Measurements from ENCODE around the gene JMJD1C.
"Not testable (repeated sequence)": the region's sequence is repeated elsewhere in the genome, so short reads cannot be mapped to it uniquely, and the experiment has no call there.

JMJD1C gene

DNA sequence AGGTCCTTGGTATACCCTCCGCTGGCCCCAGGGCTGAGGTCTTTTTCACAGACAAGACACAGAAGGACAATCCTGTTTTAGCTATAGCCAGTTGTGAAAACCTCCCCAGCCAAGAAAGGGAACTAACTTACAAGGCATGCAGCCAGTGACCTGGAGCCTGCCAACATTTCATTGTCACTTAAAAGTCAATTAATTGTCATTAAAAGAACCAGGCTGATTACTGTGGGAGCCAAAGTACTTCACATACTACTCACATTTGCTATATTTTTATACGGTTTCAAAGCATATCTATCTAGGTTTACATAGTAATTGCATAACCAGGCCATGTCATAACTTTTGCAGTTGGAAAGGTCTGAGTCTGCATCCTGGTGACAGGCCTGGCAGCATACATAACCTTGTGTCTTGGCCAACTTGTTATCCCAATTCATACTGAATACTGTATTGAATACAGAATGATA is 301.6 kb downstream of the JMJD1C start:
- DNase-seq (ENCODE audit: low spot score): no peak

DNA sequence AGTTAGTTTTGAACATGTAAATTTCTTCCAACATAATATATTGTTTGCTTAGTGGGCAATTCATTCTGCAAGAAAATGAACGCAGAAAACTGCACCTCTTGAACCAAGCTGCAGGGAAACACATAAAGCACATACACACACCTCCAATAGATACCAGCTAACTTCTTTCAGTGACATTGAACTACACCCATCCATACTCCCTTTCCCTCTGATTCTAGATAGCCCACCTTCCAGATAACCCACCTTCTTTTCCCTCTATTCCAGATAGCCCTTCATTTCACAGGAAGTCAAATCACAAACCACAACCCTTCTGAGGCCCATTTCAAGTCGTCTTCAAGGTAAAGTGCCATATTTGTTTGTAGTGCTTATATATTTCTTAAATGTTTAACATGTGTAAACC is 304.2 kb downstream of the JMJD1C start:
- DNase-seq (ENCODE audit: low spot score): no peak

DNA sequence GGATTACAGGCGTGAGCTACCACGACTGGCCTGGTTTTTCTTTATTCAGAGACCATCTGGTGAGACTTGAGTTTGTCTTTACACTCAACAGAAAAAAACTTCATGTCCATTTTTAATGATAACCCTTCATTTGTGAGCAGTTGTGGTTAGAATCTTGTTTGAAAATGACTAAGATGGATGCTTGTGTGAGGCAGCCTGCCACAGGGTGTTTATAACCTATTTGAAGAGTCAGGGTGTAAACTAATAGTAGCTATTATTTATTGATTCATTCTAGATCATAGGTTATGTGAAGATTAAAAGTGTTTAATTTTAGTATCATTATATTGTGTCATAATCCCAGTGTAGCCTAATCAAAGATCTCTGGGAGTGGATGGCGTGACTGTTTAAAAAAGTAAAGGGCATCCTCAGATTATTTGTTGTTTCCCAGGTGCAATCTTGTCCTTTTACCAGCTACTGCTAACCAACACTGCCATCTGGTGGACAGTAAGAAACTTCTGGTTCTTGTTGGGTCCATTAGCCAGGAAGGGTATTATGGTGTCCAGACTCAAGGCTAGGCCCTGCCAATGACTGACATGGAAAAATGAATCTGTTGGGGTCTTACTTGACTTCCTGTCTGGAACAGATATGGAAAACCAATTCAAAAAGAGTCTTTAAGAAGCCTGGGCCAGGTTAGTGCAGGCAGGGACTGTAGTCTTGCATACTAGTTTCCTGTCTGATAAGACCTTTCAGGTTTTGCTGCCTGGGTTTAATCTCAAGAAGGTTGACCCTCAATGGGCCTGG is 307.7 kb downstream of the JMJD1C start:
- DNase-seq (ENCODE audit: low spot score): no peak

DNA sequence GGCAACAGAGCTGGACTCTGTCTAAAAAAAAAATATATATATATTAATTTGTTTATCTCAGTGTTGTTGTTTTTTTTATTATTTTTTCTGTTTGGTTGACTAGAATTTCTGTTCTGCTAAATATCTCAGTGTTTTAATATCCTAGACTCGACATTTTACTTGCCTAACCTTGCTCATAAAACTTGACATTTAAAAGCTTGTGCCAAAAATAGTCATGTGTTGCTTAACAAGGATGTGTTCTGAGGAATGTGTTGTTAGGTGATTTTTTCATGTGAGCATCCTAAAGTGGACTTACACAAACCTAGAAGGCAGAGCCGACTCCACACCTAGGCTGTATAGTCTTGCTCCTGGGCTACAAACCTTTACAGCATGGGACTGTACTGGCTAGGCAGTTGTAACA is 309.5 kb downstream of the JMJD1C start:
- no peak for DNase-seq (ENCODE audit: low spot score)

DNA sequence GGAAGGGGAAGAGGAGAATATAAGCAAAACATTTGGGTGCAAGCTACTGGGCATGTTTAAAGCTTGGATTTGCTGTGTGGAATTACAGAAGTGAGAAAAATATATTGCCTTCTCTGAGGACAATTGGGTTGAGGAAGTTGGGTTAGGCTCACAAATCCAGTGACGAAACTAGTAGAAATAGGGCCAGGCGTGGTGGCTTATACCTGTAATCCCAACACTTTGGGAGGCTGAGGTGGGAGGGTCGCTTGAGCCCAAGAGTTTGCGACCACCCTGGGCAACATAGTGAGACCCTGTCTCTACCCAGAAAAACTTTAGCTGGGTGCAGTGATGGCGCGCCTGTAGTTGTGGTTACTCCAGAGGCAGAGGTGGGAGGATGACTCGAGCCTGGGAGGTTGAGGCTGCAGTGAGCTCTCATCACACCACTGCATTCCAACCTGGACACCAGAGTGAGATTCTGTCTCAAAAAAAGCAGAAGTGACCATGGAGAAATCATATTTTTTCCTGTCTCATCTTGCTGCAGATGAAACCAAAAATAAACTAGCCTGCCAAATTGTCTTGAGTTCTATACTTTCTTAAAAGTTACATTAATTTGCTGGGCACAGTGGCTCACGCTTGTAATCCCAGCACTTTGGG is 310.3 kb downstream of the JMJD1C start:
- no peak for DNase-seq (ENCODE audit: low spot score)

DNA sequence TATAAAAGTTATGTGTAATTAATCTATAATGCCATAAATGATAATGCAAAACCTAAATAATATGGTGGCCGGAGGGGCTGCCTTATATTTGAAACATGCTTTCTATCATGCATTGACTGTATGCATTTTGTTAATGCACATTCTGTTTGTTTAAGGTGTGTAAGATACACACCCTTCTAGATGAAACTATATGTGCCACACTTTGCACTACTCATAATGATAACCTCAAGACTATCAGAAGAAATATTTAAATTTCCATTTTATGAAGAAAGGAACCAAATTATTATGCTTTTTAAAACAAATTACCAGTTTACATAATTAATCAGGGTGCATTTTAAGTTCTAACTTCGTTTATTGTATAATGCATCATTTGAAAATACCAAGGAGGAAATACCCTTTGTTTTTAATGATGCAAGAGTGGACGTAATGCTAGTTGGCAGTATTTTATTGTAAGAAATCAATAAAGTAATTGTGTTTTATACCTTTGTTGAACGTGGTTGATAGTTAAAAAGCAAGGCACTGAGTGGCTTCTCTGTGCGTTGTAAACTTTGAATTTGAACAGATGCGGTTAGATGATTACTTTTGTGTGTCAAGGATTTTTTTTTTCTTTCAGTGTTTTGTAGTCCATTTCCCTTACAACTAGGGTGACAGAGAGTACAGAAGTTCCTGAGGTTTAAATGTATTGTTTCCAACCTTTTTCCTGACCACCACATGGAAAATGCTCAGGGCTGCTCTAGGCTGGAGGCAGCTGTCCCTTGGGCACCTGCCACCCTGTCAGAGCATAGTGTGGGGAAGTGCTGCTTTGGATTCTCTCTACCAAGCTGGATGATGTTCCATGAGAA is 311.0 kb downstream of the JMJD1C start:
- DNase-seq (ENCODE audit: low spot score): no peak

DNA sequence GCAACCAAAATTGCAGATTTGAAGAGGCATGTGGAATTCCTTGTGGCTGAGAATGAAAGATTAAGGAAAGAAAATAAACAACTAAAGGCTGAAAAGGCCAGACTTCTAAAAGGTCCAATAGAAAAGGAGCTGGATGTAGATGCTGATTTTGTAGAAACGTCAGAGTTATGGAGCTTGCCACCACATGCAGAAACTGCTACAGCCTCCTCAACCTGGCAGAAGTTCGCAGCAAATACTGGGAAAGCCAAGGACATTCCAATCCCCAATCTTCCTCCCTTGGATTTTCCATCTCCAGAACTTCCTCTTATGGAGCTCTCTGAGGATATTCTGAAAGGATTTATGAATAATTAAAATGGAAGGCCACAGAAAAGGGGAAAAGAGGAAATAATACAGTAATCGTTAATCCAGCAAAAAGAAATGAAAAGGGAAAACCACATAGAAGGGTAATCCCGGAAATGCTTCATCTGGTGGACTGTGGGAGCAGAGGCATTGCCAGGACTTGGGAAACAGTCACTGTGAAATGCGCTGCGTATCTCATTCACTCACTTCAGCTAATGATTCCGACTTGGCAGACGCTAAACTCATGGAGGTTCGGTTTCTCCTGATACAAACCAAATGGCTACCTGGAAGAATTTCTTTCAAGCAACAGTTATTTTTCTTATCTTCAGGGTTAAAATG is 311.8 kb downstream of the JMJD1C start:
- not testable (repeated sequence) for DNase-seq (ENCODE audit: low spot score)

DNA sequence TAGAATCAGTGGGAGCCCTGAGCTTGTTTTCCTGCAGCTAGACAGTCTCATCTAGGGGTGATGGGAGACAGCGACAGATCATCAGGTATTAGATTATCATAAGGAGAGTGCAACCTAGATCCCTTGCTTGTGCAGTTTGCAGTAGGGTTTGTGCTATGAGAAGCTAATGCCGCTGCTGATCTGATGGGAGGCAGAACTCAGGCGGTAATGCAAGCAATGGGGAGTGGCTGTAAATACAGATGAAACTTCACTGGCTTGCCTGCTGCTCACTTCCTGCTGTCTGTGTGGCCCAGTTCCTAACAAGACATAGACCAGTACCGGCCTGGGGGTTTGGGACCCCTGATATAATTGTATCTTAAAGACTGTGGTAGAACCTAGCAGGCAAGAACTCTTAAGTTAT is 315.0 kb downstream of the JMJD1C start:
- DNase-seq (ENCODE audit: low spot score): no peak

DNA sequence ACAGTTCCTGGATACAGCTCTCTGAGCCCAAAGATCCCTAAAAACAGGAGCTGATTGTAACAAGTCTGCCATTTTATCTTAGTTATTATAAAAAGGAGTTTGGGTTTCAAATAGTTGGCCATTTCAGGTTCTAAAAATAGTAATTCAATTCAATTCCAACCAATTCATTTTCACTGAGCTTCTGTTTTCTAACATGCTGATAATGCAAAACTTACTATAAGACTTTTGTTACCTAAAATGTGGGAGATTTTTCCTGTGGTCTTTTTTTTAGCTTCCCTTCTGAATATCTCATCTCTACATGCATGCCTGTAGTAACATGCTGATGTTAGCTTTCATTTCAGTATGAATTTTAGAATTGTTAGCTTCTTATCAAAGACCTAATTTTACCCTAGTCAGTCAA is 319.3 kb downstream of the JMJD1C start:
- no peak for DNase-seq (ENCODE audit: low spot score)

DNA sequence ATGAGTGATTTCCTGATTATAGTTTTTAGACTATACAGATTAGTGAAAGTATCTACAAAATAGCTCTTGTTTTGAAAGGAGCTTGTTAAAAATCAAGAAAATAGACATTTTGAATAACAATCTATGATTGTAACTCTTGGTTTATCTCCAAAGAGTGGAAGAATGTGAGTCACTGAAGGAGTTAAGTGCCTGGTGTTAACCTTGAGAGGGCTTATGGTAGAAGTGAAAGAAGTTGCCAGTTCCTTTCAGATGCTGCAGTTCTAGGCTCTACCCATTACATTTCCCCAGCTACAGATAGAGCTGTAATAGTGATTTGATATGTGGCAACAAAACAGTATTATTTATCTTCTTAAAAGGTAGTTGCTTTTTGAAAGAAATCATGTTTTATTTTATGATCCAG is 320.0 kb downstream of the JMJD1C start:
- DNase-seq (ENCODE audit: low spot score): no peak

DNA sequence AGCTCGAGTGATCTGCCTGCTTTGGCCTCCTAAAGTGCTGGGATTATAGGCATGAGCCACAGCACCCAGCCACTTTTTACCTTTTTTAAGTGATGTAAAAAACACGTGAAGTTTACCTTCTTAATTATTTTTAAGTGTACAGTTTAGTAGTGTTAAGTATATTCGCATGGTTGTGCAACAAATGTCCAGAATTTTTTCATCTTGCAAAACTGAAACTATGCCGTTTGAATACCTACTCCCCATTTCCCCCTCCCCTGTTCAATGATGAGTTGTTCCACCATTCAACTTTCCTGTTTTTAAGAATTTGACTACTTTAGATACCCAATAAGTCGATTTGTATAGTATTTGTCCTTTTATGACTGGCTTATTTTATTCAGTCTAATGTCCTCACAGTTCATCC is 321.8 kb downstream of the JMJD1C start:
- no peak for DNase-seq (ENCODE audit: low spot score)

DNA sequence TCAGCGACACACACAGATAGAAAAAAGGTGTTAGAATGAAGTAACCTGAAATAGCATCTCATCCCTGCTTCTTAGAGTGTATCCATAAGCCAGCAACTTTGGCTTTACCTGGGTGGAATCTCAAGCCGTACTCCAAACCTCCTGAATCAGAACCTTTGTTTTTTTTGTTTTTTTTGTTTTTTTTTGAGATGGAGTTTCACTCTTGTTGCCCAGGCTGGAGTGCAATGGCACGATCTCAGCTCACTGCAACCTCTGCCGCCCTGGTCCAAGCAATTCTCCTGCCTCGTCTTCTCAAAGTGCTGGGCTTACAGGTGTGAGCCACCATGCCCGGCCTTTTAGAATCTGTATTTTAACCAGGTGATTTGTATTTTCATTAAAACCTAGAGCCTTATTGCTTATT is 323.6 kb downstream of the JMJD1C start:
- no peak for DNase-seq (ENCODE audit: low spot score)

DNA sequence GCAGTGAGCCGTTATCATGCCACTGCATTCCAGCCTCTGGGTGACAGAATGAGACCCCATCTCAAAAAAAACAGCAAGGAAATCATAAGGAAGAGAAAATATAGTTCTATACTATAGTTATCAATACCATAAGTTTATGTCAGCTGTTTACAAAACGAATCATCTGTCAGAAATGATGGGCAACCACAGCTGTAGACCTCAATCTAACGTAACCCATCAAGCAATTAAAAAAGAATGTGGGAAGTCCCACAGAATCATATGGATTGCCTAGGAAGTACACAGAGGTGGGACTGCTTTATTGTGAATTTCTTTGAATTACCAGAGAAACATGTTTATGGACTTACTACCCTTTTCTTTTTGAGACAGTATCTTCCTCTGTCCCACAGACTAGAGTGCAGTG is 325.7 kb downstream of the JMJD1C start:
- no peak for DNase-seq (ENCODE audit: low spot score)

DNA sequence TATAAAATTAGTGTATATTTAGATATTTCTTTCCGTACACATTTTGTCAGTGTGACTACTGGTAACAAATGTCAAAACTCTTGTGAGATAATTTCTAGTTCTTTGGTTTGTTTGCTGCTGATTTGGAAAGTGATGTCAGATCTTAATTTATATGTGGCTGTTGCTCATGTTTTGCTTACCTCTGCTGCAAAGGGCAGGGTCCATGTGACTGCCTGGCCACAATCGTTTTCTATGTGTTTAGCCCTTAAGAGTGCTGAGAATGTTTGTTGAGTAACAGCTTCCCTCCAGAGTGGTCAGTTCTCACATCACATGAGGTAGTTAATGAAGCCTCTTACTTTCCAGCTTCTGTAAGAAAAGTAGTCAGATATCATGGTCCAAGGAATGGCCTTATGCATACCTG is 328.5 kb downstream of the JMJD1C start:
- no peak for DNase-seq (ENCODE audit: low spot score)

DNA sequence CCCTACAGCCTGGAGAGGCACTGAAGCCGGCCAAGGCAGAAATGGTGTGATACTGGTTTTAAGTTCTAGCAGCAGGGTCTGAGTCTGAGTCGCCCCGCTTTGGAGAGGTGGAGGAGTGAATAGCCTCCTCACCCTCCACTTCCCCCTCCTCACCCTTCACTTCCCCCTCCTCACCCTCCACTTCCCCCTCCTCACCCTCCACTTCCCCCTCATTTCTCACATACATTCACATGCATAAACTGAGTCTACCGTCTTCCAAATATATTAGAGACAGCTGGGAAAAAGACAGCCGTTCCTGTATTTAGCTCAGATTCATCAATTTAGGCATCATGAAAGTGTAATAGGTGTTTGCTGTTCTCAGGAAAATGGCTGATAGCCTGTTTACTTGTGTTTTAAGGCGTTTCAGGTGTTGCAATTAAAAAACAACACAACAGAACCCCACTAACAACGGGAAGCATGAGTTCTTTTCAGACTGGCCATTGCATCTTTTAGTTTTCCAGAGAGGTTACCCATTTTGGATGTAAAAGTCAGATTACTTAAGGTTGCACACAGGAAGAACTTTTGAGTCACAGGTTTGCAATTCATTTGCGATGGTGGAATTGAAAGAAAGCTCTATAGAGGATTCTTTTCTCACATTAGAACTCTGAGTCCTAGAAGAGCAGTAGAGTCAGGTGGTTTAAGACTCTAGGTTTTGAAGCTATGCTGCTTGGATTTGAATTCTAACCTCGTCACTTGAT is 331.8 kb downstream of the JMJD1C start:
- no peak for DNase-seq (ENCODE audit: low spot score)

DNA sequence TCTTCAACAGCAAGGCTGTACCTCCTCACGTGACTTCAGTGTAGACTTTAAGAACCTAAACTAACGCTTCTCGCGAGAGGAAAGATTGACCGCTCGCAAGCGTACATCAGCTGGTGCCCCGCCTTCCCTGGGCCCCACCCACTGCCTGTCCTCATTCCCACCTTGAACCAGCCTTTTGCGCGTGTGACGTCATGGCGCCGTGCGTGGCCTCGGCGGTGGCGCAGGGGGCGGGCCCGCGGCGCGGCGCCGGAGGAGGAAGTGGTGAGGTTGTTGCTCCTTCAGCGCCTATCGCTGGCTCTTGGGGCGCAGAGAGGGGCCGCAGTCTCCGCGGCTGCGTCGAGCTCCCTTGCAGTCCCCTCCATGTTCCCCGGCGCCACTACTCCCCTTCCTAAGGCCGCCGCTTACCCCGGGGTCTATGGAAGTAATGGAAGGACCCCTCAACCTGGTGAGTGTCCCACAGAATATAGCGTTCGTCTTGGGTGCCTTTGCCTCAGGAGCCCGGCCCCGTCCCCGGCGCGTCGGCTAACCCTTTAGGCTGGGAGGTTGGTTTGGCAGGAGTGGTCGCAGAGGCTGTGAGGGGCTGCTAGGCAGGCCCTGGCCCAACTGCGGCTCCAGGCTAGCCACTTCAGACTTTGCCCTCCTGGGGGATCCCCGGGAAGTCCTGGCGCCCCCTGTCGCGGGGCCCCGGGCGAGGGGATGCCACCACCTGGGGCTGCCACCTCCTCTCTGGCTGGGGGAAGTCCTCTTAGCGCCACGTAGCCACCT is 332.5 kb downstream of the JMJD1C start, which contains the start of gene NRBF2:
TSS of gene NRBF2 (plus strand) at position 273 of the 765 bp plus-strand sequence. CDS start at position 416, 143 bp downstream.
- peak; percentile 69 for DNase-seq (ENCODE audit: low spot score)

DNA sequence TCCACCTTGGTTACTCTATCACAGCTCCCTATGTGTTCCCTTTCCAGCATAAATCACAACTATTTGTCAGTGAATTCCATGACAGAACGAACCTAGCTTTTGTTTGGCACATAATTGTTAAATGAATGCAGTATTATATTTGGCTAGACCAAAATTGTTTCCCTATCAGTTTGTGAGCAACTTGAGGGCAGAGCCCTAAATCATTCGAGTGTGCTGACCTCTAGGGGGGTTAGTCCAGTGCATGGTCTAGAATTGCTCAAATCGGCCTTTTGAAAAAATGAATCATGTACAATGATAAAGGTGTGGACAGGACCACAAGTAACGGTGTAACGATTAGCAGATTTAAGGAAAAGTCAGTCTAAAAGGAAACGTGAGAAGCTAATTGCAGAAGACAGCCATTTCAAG is 333.1 kb downstream of the JMJD1C start:
- no peak for DNase-seq (ENCODE audit: low spot score)

DNA sequence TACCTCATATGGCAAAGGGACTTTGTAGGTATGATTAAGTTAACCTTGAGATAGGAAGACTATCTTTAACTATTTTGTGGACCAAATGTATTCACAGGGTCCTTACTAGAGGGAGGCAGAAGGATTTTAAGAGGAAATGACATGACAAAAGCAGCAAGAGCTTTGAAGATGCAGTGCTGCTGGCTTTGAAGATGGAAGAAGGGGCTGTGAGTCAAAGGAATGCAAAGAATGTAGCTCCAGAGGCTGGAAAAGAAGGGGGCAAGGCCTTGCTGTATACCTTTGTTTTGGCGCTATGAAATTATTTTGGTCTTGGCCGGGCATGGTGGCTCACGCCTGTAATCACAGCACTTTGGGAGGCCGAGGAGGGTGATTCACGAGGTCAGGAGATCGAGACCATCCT is 335.9 kb downstream of the JMJD1C start:
- DNase-seq (ENCODE audit: low spot score): no peak

DNA sequence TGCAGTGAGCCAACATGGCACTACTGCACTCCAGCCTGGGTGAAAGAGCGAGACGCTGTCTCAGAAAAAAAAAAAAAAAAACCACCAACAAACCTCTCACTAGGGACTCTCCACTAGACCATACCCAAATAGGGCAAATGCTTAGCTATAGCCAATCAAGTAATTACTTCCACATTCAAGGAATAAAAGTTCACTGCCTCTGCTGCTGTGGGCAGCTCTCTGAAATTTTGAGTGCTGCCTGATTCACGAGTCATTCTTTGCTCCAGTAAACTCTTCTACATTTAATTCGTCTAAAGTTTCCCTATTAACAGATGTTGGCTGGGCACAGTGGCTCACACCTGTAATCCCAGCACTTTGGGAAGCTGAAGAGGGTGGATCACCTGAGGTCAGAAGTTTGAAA is 337.3 kb downstream of the JMJD1C start:
- DNase-seq (ENCODE audit: low spot score): no peak

DNA sequence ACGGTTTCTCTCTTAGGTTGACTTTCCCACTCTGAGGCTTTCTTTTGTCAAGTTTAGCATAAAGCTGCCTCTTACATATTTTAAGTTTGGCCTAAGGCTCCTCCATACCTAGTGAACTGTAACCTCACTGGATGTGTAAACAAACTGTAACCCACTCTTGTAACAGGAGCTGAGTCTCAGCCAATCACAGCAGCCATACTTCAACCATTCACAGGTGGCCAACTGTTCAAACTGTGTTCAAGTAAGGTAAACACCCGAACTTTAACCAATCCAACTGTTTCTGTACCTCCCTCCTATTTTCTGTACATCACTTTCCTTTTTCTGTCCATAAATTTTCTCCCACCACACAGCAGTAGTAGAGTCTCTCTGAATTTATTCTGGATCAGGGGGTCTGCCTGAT is 340.3 kb downstream of the JMJD1C start:
- DNase-seq (ENCODE audit: low spot score): no peak
